Activated CD8-positive, alpha-beta memory T cell treated with anti-CD3 and anti-CD28 coated beads, Interleukin-2, amount 50 U/mL, for 4 hours (primary cell): ENCODE data around the gene NKAPL.
A peak's percentile ranks its signal among the peaks of the same experiment; 100 is the strongest.
"Not testable (repeated sequence)": the region's sequence is repeated elsewhere in the genome, so short reads cannot be mapped to it uniquely, and the experiment has no call there.

Experiments
- DNase-seq: peaks from one replicate; pipeline ENCODE4 v3.0.0-alpha.2; 2020

The NKAPL gene

GRCh38 chr6:28248916-28249315 lies 10.2 kb upstream of the NKAPL start:
- DNase-seq, result no peak

- DNase-seq, result no peak
Measured at GRCh38 chr6:28250747-28251146, 8.3 kb upstream of the NKAPL start.

GRCh38 chr6:28251661-28252008 lies 7.5 kb upstream of the NKAPL start:
- DNase-seq, result peak; percentile 31

GRCh38 chr6:28252009-28252975 lies 6.8 kb upstream of the NKAPL start, which contains the start of gene ZKSCAN4:
Gene ZKSCAN4, minus strand, starts transcription at chr6:28252269. Its CDS starts 289 bp downstream, at chr6:28251980.
- DNase-seq, result peak; percentile 78

GRCh38 chr6:28254121-28254519 lies 5.0 kb upstream of the NKAPL start:
- no peak for DNase-seq

- no peak for DNase-seq
Measured at GRCh38 chr6:28257042-28257441, 2.1 kb upstream of the NKAPL start.

GRCh38 chr6:28263922-28264321 lies 4.8 kb downstream of the NKAPL start:
- no peak for DNase-seq

GRCh38 chr6:28264834-28265401 lies 5.8 kb downstream of the NKAPL start:
- DNase-seq, result no peak

GRCh38 chr6:28266563-28266961 lies 7.5 kb downstream of the NKAPL start:
- no peak for DNase-seq

GRCh38 chr6:28266962-28267694 lies 8.0 kb downstream of the NKAPL start, which contains the start of gene ZSCAN26:
Gene ZSCAN26, plus strand, starts transcription at chr6:28267143. Its CDS starts 4,777 bp downstream, at chr6:28271920.
- DNase-seq, result peak; percentile 88

- no peak for DNase-seq
Measured at GRCh38 chr6:28267695-28268059, 8.6 kb downstream of the NKAPL start.

GRCh38 chr6:28269492-28269891 lies 10.4 kb downstream of the NKAPL start:
- no peak for DNase-seq

GRCh38 chr6:28274888-28275287 lies 15.8 kb downstream of the NKAPL start:
- no peak for DNase-seq

- no peak for DNase-seq
Measured at GRCh38 chr6:28277746-28278145, 18.6 kb downstream of the NKAPL start.

- no peak for DNase-seq
Measured at GRCh38 chr6:28280595-28281287, 21.6 kb downstream of the NKAPL start.

- DNase-seq, result peak; percentile 54
Measured at GRCh38 chr6:28281288-28282064, 22.4 kb downstream of the NKAPL start, which contains the start of gene PGBD1. Gene PGBD1, plus strand, starts transcription at chr6:28281572. Its CDS starts 2,242 bp downstream, at chr6:28283814.

GRCh38 chr6:28282926-28283325 lies 23.8 kb downstream of the NKAPL start:
- DNase-seq, result no peak

- DNase-seq, result no peak
Measured at GRCh38 chr6:28291573-28291972, 32.5 kb downstream of the NKAPL start.

GRCh38 chr6:28295326-28295725 lies 36.2 kb downstream of the NKAPL start:
- DNase-seq, result no peak

- DNase-seq, result no peak
Measured at GRCh38 chr6:28296520-28297060, 37.5 kb downstream of the NKAPL start.

- DNase-seq, result no peak
Measured at GRCh38 chr6:28303570-28303969, 44.5 kb downstream of the NKAPL start.

GRCh38 chr6:28306363-28306762 lies 47.3 kb downstream of the NKAPL start:
- DNase-seq, result not testable (repeated sequence)
